Loucy (cell line): Measurements from ENCODE around the gene SLC26A6.

Experiments used
- H2AFZ ChIP-seq: fragments of 200-600 bp; sonication (generic); 2 replicates; pipeline ENCODE4 v1.6.0; 2016; ENCODE audit warnings: antibody characterized with exemption, mild to moderate bottlenecking, low read length, moderate library complexity
- H3F3A ChIP-seq: fragments of 200-600 bp; 2 replicates; pipeline ENCODE4 v1.6.0; 2016; ENCODE audit warnings: antibody characterized with exemption, low read depth, mild to moderate bottlenecking
- H3K27me3 ChIP-seq: fragments of 200-600 bp; sonication (generic); 2 replicates; pipeline ENCODE4 v1.6.1; 2014; ENCODE audit warnings: low read length, mild to moderate bottlenecking; ENCODE audit not compliant: insufficient read depth, poor library complexity, severe bottlenecking
- H3K36me3 ChIP-seq: fragments of 200-600 bp; sonication (generic); 2 replicates; pipeline ENCODE4 v1.6.1; 2016; ENCODE audit warnings: low read length; ENCODE audit not compliant: insufficient read depth
- H3K4me1 ChIP-seq: fragments of 200-600 bp; sonication (generic); 2 replicates; pipeline ENCODE4 v1.5.1; 2014; ENCODE audit warnings: low read length, mild to moderate bottlenecking; ENCODE audit not compliant: insufficient read depth, poor library complexity, severe bottlenecking
- H3K4me2 ChIP-seq: fragments of 200-600 bp; sonication (generic); 2 replicates; pipeline ENCODE4 v1.6.0; 2014; ENCODE audit warnings: antibody characterized with exemption, low read length, low read depth, mild to moderate bottlenecking; ENCODE audit not compliant: poor library complexity, severe bottlenecking
- H3K4me3 ChIP-seq: fragments of 200-600 bp; sonication (generic); 2 replicates; pipeline ENCODE4 v1.5.1; 2014; ENCODE audit warnings: low read length, mild to moderate bottlenecking, mixed read lengths; ENCODE audit not compliant: poor library complexity, severe bottlenecking
- H3K79me2 ChIP-seq: fragments of 200-600 bp; sonication (generic); 2 replicates; pipeline ENCODE4 v1.6.1; 2014; ENCODE audit warnings: low read length; ENCODE audit not compliant: insufficient read depth
- H3K9ac ChIP-seq: fragments of 200-600 bp; sonication (generic); 2 replicates; pipeline ENCODE4 v1.6.0; 2014; ENCODE audit warnings: mild to moderate bottlenecking, low read depth, low read length, moderate library complexity; ENCODE audit not compliant: poor library complexity, severe bottlenecking
- H3K9me2 ChIP-seq: fragments of 200-600 bp; sonication (generic); replicated peaks from 2 replicates; pipeline ENCODE4 v1.6.1; 2016; ENCODE audit warnings: low read depth, low read length, mixed read lengths
- H3K9me3 ChIP-seq: fragments of 200-600 bp; sonication (generic); 2 replicates; pipeline ENCODE4 v1.6.1; 2014; ENCODE audit warnings: mild to moderate bottlenecking, antibody characterized with exemption, low read length, low read depth; ENCODE audit not compliant: insufficient read depth
- H4K20me1 ChIP-seq: fragments of 200-600 bp; sonication (generic); 2 replicates; pipeline ENCODE4 v1.6.0; 2014; ENCODE audit warnings: antibody characterized with exemption, low read length, mild to moderate bottlenecking; ENCODE audit not compliant: insufficient read depth, poor library complexity, severe bottlenecking
- EZH2phosphoT487 ChIP-seq: fragments of 200-600 bp; IDR thresholded peaks from 2 replicates; pipeline ENCODE4 v1.6.1; 2018; ENCODE audit warnings: antibody characterized with exemption, mild to moderate bottlenecking, moderate library complexity, borderline replicate concordance
- TF ChIP-seq, protein P1 (sequence below): fragments of 200-600 bp; sonication (generic); conservative IDR thresholded peaks from 2 replicates; pipeline ENCODE4 v1.5.1; 2014; ENCODE audit warnings: mild to moderate bottlenecking, antibody characterized with exemption, low read length

Gene SLC26A6

DNA sequence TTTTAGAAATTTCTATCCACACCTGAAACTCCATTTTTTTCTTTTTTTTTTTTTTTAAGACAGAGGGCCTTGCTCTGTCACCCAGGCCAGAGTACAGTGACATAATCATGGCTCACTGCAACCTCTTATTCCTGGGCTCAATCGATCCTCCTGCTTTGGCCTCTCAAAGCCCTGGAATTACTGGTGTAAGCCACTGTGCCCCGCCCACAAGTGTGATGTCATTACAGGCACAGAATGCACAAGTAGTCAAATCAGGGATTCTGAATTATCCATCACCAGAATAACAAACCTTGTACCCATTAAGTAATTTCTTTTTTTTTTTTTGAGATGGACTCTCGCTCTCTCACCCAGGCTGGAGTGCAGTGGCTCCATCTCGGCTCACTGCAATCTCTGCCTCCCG, 27.7 kb downstream of the SLC26A6 start:
- Histone ChIP-seq H3K9ac (peak overlapping the region; percentile 96), H3K79me2 (peaks cover 45% of the 10 kb centered on the region), H3K4me3 (no peak overlapping the region), H3K9me2 (no peaks in the 10 kb centered on the region), H3K4me2 (peak overlapping the region; percentile 98), H3F3A (no peaks in the 10 kb centered on the region), H3K36me3 (peaks cover 38% of the 10 kb centered on the region; the same call in 1 of the 2 replicates), H4K20me1 (peaks cover 8% of the 10 kb centered on the region), H2AFZ (no peak overlapping the region), H3K4me1 (peaks cover 19% of the 10 kb centered on the region), H3K27me3 (no peaks in the 10 kb centered on the region), H3K9me3 (no peaks in the 10 kb centered on the region)
- TF ChIP-seq EZH2phosphoT487, result no peak
- TF ChIP-seq, protein P1, sequence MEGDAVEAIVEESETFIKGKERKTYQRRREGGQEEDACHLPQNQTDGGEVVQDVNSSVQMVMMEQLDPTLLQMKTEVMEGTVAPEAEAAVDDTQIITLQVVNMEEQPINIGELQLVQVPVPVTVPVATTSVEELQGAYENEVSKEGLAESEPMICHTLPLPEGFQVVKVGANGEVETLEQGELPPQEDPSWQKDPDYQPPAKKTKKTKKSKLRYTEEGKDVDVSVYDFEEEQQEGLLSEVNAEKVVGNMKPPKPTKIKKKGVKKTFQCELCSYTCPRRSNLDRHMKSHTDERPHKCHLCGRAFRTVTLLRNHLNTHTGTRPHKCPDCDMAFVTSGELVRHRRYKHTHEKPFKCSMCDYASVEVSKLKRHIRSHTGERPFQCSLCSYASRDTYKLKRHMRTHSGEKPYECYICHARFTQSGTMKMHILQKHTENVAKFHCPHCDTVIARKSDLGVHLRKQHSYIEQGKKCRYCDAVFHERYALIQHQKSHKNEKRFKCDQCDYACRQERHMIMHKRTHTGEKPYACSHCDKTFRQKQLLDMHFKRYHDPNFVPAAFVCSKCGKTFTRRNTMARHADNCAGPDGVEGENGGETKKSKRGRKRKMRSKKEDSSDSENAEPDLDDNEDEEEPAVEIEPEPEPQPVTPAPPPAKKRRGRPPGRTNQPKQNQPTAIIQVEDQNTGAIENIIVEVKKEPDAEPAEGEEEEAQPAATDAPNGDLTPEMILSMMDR, result no peak

DNA sequence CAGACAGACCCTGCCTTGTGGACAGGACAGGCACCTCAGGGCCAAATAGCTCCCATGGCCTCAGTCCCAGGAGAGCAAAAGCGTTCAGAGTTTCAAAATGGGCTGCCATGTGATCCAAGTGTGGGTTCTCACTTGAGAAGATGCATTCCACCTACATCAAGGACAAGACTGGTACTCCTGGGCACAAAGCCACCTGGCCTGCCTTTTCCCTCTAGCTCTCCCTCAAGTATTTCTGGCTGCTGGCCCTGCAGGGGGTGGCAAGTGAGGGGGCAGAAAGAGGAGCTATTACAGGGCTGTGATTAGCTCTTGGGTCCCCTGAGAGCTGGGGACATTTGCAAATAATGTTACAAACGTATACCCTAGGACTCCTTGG, 33.7 kb downstream of the SLC26A6 start:
- no peaks in the 10 kb centered on the region for H3K27me3 ChIP-seq
- peaks cover 6% of the 10 kb centered on the region for H3K4me1 ChIP-seq
- H4K20me1 ChIP-seq, result no peaks in the 10 kb centered on the region
- peaks cover 80% of the 10 kb centered on the region; the same call in 1 of the 2 replicates for H3K36me3 ChIP-seq
- no peaks in the 10 kb centered on the region for H3K9me3 ChIP-seq
- H3K4me3 ChIP-seq, result no peak overlapping the region
- no peak overlapping the region for H3K9ac ChIP-seq
- H3K9me2 ChIP-seq, result no peaks in the 10 kb centered on the region
- peaks cover 11% of the 10 kb centered on the region; the same call in 1 of the 2 replicates for H3K79me2 ChIP-seq
- no peak overlapping the region for H2AFZ ChIP-seq
- no peaks in the 10 kb centered on the region for H3F3A ChIP-seq
- H3K4me2 ChIP-seq, result no peak overlapping the region
- no peak for TF ChIP-seq EZH2phosphoT487
- TF ChIP-seq, protein P1, result no peak

DNA sequence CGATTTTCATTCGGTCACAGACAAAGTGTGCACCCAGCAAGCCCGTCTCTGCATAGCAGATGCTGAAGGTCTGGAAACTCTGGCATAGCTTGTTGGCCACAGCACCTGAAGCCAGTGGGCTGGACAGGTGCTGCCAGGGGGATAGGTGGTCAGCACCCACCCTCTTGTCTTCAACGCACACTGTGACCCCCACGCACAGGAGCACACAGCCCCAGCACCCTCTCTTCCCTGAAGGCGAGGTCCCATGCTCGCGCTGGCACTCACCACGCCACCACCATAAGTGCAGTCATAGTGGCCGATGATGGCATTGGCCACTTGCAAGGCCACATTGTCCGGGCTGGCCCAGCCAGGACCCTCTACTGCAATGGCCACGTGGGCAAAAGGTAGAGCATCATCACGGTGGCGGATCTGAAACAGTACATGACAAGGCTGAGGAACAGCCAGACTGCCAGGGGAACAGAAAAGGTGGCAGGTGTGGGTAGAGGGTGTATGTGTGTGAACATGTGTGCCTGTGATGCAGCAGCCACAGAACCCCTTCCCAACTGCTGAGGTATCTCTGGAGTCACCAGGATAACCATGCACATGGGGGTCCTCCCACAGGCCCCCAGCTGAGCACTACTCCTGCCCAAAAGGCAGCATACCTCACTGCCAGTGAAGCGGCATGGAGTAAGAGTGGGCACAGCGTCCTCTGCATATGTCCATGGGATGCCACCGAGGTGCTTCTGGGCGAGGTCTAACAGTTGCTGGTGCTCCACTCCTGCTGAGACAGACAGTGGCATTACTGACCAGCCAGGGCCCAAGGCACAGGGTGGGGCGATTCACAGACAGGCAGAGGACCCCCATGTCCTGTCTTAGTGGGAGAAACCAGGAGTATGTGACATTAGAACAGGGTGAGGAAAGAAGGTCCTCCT, 34.3 kb downstream of the SLC26A6 start:
- H3K36me3 ChIP-seq, result peaks cover 77% of the 10 kb centered on the region; the same call in 1 of the 2 replicates
- TF ChIP-seq, protein P1, result no peak
- no peaks in the 10 kb centered on the region for H3K9me2 ChIP-seq
- peaks cover 8% of the 10 kb centered on the region; the same call in 1 of the 2 replicates for H3K79me2 ChIP-seq
- H2AFZ ChIP-seq, result no peak overlapping the region
- no peak overlapping the region for H3K4me2 ChIP-seq
- H3K4me1 ChIP-seq, result peaks cover 2% of the 10 kb centered on the region
- no peaks in the 10 kb centered on the region for H4K20me1 ChIP-seq
- no peak overlapping the region for H3K9ac ChIP-seq
- H3K27me3 ChIP-seq, result no peaks in the 10 kb centered on the region
- H3F3A ChIP-seq, result no peaks in the 10 kb centered on the region
- no peaks in the 10 kb centered on the region for H3K9me3 ChIP-seq
- H3K4me3 ChIP-seq, result no peak overlapping the region
